ENCODE results near the gene THSD8.

DNA sequence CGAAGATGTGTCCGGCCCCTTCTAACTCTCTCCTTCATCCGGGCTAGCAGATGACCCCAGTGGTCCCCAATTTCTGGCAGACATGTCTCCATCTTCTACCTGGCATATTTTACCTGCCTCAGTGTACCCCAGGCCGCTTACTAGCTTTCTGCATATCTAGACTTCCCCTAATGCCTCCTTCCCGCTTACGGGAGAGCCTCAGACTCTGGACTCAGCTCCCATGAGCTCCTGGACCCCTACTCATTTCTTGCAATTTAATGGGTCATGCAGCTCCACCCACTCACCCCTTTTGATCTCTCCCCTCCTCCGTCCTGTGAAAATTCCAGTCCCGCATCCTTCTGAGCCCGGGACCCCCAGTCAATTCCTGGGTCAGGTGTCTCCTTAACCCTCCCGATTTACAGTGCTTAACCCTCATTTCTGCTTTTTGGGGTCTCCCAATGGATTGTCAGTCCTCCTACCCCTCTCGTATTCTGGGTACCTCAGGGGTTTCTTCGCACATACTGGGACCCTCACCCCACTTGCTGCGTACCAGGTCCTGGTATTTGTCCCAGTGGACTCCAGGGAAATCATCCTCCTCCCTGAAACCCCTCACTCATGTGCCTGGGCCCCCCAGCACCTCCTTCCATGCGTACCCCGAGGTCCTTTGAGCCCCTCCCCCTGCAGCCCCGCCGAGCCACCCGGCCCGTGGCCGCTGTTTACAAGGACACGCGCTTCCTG lies 11.1 kb upstream of the THSD8 start:
- TF ChIP-seq, protein P1, sequence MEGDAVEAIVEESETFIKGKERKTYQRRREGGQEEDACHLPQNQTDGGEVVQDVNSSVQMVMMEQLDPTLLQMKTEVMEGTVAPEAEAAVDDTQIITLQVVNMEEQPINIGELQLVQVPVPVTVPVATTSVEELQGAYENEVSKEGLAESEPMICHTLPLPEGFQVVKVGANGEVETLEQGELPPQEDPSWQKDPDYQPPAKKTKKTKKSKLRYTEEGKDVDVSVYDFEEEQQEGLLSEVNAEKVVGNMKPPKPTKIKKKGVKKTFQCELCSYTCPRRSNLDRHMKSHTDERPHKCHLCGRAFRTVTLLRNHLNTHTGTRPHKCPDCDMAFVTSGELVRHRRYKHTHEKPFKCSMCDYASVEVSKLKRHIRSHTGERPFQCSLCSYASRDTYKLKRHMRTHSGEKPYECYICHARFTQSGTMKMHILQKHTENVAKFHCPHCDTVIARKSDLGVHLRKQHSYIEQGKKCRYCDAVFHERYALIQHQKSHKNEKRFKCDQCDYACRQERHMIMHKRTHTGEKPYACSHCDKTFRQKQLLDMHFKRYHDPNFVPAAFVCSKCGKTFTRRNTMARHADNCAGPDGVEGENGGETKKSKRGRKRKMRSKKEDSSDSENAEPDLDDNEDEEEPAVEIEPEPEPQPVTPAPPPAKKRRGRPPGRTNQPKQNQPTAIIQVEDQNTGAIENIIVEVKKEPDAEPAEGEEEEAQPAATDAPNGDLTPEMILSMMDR (IDR thresholded peaks at IDR 0.05) = no peak
- TF ChIP-seq EZH2 (IDR thresholded peaks at IDR 0.05; ENCODE audit: borderline replicate concordance, insufficient read depth, low read depth, low read length, poor library complexity, severe bottlenecking) = no peak
